K562 (cell line): ENCODE data around the gene STMP1. TPM values are rescaled to one million over a fixed set of nuclear protein-coding genes. Genes with fewer than 3 reads are reported as not detected.
"Not testable (repeated sequence)": the region's sequence is repeated elsewhere in the genome, so short reads cannot be mapped to it uniquely, and the experiment has no call there.

Source experiments
- ATAC-seq: fragments of 200-7000 bp; cut with Tn5 transposase; 3 replicates; pipeline ENCODE4 v1.9.1; 2020; ENCODE audit warnings: moderate library complexity
- BruUV-seq: library from RNA; stranded (reverse); fragments of 400-500 nt; replicated peaks from 2 replicates; lab custom pipeline; 2021; lab: Mats Ljungman, UMichigan
- CTCF ChIA-PET: fragments of 300-600 bp; formaldehyde crosslinking; extraction: SDS; loops from one replicate; lab custom pipeline; 2021; ENCODE audit warnings: low intra/inter-chr PET ratio; lab: Yijun Ruan, JAX
- POLR2A ChIA-PET: fragments of 300-600, 350-650 bp; sonication (Branson Sonifier 250); formaldehyde crosslinking; extraction: SDS; loops from one replicate; lab custom pipeline; 2021; ENCODE audit warnings: antibody characterized with exemption, inconsistent platforms; lab: Yijun Ruan, JAX
- DNase-seq, 4 experiments: peaks; one replicate each; pipeline versions ENCODE4 v3.0.0 to v3.0.0-alpha.2; 2011 to 2018; ENCODE audit warnings: low spot score in 3 of 4, mixed read lengths in 3 of 4; ENCODE audit errors: extremely low read depth in 1 of 4
- FAIRE-seq: peaks from 2 replicates; lab custom pipeline; 2011; peaks lifted over from hg19 to GRCh38; lab: Jason Lieb, UNC
- H2AFZ ChIP-seq: 2 replicates; pipeline ENCODE4 v1.6.0; 2011; ENCODE audit warnings: low read depth, low read length, control low read depth, inconsistent platforms
- H3K27ac ChIP-seq: fragments of 200-600 bp; 3 replicates; pipeline ENCODE4 v1.8.0; 2011; ENCODE audit warnings: low read depth, mild to moderate bottlenecking, control low read depth, inconsistent platforms, low read length, moderate library complexity, mixed read lengths; ENCODE audit errors: extremely low read depth
- H3K27me3 ChIP-seq, 2 experiments: fragments of 300-600 bp in 1 of 2; 2 replicates in 1 of 2; 3 replicates in 1 of 2; pipeline versions ENCODE4 v1.6.0 to v1.8.0; 2011; ENCODE audit warnings: inconsistent platforms in 2 of 2, low read length in 2 of 2, mild to moderate bottlenecking in 1 of 2, mixed read lengths in 1 of 2, moderate library complexity in 1 of 2; ENCODE audit not compliant: control insufficient read depth in 2 of 2, insufficient read depth in 2 of 2
- H3K36me3 ChIP-seq: fragments of 300-600 bp; 3 replicates; pipeline ENCODE4 v1.8.0; 2011; ENCODE audit warnings: mild to moderate bottlenecking, low read length, inconsistent platforms; ENCODE audit not compliant: control insufficient read depth, insufficient read depth
- H3K4me1 ChIP-seq, 2 experiments: fragments of 200-600 bp in 1 of 2; replicated peaks in 1 of 2; 2 replicates in 1 of 2; 3 replicates in 1 of 2; pipeline versions ENCODE4 v1.5.1 to v1.8.0; 2011; ENCODE audit warnings: inconsistent platforms in 2 of 2, low read length in 2 of 2, mild to moderate bottlenecking in 1 of 2, mixed read lengths in 1 of 2, moderate library complexity in 1 of 2; ENCODE audit not compliant: control insufficient read depth in 2 of 2, insufficient read depth in 2 of 2
- H3K4me2 ChIP-seq: 2 replicates; pipeline ENCODE4 v1.6.1; 2011; ENCODE audit warnings: low read length, control low read depth, inconsistent platforms, mixed read lengths; ENCODE audit not compliant: insufficient read depth
- H3K4me3 ChIP-seq: fragments of 200-600 bp; sonication (generic), shearing (Covaris generic); 2 replicates; pipeline ENCODE4 v1.5.1; 2016; ENCODE audit warnings: control low read depth, inconsistent platforms
- H3K79me2 ChIP-seq: fragments of 200-600 bp; 3 replicates; pipeline ENCODE4 v1.8.0; 2011; ENCODE audit warnings: low read length, inconsistent platforms; ENCODE audit not compliant: control insufficient read depth, insufficient read depth
- H3K9ac ChIP-seq, 2 experiments: 2 replicates each; pipeline versions ENCODE4 v1.6.0 to v1.6.1; 2011; ENCODE audit warnings: low read depth in 2 of 2, low read length in 2 of 2, control low read depth in 1 of 2, inconsistent platforms in 1 of 2, mild to moderate bottlenecking in 1 of 2, mixed read lengths in 1 of 2; ENCODE audit not compliant: insufficient read depth in 1 of 2
- H3K9me1 ChIP-seq: one replicate; pipeline ENCODE4 v1.6.0; 2011; ENCODE audit warnings: inconsistent platforms, mild to moderate bottlenecking, low read length, moderate library complexity; ENCODE audit not compliant: control insufficient read depth, insufficient read depth
- H3K9me3 ChIP-seq: replicated peaks from 2 replicates; pipeline ENCODE4 v1.5.1; 2011; ENCODE audit warnings: low read depth, low read length, inconsistent platforms; ENCODE audit not compliant: control insufficient read depth, insufficient read depth
- H4K20me1 ChIP-seq: replicated peaks from 2 replicates; pipeline ENCODE4 v1.6.1; 2011; ENCODE audit warnings: low read length, inconsistent platforms, mixed read lengths; ENCODE audit not compliant: control insufficient read depth, insufficient read depth
- LCOR ChIP-seq: sonication (generic); formaldehyde crosslinking; IDR thresholded peaks from 2 replicates; pipeline ENCODE4 v1.8.0; 2022; ENCODE audit warnings: mild to moderate bottlenecking, missing genetic modification reagents
- MAFK ChIP-seq: IDR thresholded peaks from 2 replicates; pipeline ENCODE4 v1.6.1; 2011; ENCODE audit warnings: low read length, improper control_type of control experiment
- SRSF1 ChIP-seq: fragments of 200-400 bp; formaldehyde crosslinking; IDR thresholded peaks from 2 replicates; pipeline ENCODE4 v1.6.1; 2017; ENCODE audit warnings: mild to moderate bottlenecking, low read depth, low read length, moderate library complexity
- THRAP3 ChIP-seq: fragments of 450-650 bp; IDR thresholded peaks from 2 replicates; pipeline ENCODE4 v1.6.1; 2016; ENCODE audit warnings: mild to moderate bottlenecking, inconsistent platforms, borderline replicate concordance
- WGBS: fragments of 100-300 bp; shearing (Covaris generic); methylation state at CpG from one replicate; pipeline ENCODE4 v1.1.6; 2016; ENCODE audit warnings: low coverage, mixed read lengths; ENCODE audit not compliant: insufficient coverage; ENCODE audit errors: missing lambda C conversion rate; 5-methylcytosine and 5-hydroxymethylcytosine counted together
- in situ Hi-C: fragments of 300-500 bp; cut with MboI; formaldehyde crosslinking; loops from 4 replicates; pipeline ENCODE4 v1.15.0; 2018; ENCODE audit warnings: inconsistent platforms, mixed read lengths
- intact Hi-C: fragments of 100-400 bp; cut with micrococcal nuclease; formaldehyde crosslinking; loops from 2 replicates; pipeline ENCODE4 v1.14.2; 2022
- polyA plus RNA-seq, 8 experiments: library from polyadenylated mRNA; depleted of rRNA in 4 of 8; stranded (reverse) in 5 of 8; unstranded in 3 of 8; fragments of >200 nt; fragmentation: Nextera tagmentation in 2 of 8; fragmentation: Illumina TruSeq in 1 of 8; extraction: Ambion mirVana in 2 of 8; extraction: Trizol in 1 of 8; gene quantifications; 2 replicates each; pipeline versions ENCODE4 v1.2.1 to v1.2.3, GENCODE V29; 2011 to 2014; ENCODE audit warnings: inconsistent platforms in 1 of 8, missing spikeins in 1 of 8
- total RNA-seq, 7 experiments: library from RNA; depleted of rRNA in 6 of 7; stranded (reverse); fragments of >200 nt in 6 of 7; fragmentation: Illumina TruSeq in 2 of 7; extraction: Trizol in 2 of 7; gene quantifications; 2 replicates each; pipeline versions ENCODE4 v1.2.1 to v1.2.3, GENCODE V29; 2011 to 2021; ENCODE audit warnings: low replicate concordance in 1 of 7
- TF ChIP-seq, protein P1 (sequence below): IDR thresholded peaks from 3 replicates; pipeline ENCODE4 v1.6.1; 2011; ENCODE audit warnings: borderline replicate concordance, mild to moderate bottlenecking; ENCODE audit not compliant: insufficient read length, insufficient read depth

The STMP1 gene
- total and polyA plus RNA-seq, 9 of the 15 experiments (the other 6 are each of a cell fraction or from before 2014, with no cell fraction given), result 10.6 to 249 (median 56.8) TPM

DNA sequence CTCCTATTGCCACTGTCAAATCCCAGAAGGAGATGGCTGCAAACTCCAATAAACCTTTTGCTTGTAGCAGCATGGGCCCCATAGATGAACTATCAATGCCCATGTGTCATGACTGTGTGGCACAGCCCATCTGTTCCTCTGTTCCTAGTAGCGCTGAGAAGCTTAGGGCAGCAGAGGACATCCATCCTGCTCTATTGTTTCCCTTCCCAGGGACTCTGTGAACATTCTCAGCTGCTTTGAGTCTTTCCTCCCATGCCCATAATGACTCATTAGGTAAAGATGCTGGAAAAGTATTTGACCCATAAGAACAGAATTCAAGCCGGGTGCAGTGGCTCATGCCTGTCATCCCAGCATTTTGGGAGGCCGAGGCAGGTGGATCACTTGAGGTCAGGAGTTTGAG lies 28.3 kb downstream of the STMP1 start (continued):
- no peak for TF ChIP-seq THRAP3
- no peak for TF ChIP-seq MAFK
- TF ChIP-seq LCOR, result no peak

DNA sequence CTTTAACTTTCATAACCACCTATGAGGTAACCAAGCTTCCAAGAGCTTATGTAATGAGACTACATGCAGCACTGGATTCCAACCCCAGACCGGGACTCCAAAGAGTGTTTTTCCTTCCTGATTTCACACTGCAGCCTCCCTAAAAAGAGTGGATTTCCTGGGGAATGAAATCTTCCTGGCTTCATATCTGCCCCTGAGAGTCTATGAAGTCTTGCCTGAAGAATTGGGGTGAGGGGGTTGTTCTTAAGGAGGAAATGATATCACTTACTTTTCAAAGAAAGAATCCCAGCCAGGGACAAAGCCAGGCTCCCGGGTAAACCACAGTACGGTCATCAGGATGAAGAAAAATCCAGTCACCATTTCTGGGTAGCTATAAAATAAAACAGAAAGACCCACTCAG lies 29.7 kb downstream of the STMP1 start:
- no TSS peak for BruUV-seq
- Histone ChIP-seq H3K27ac (no peak overlapping the region), H3K9me1 (no peaks in the 10 kb centered on the region), H3K9ac (no peak overlapping the region), H3K9me3 (no peaks in the 10 kb centered on the region), H3K79me2 (no peaks in the 10 kb centered on the region), H3K27me3 (peaks cover 0 to 11% of the 10 kb centered on the region in 2 experiments; a peak in 3 of 5 replicates), H3K4me1 (no peaks in the 10 kb centered on the region), H3K4me3 (no peak overlapping the region), H4K20me1 (no peaks in the 10 kb centered on the region), H3K4me2 (no peak overlapping the region), H2AFZ (no peak overlapping the region), H3K36me3 (no peaks in the 10 kb centered on the region; the same call in 2 of the 3 replicates)
- DNase-seq, result no peak
- ChIA-PET POLR2A (interaction anchor here (0.7 to 1.5 kb wide), 2 partner anchors 9 to 27 kb away, joined by 5 to 6 read pairs; no protein-coding TSS in a partner anchor), CTCF (interaction anchor here (0.5 kb wide), 1 partner anchor 17 kb away, joined by 3 read pairs; no protein-coding TSS in a partner anchor)
- TF ChIP-seq, protein P1, sequence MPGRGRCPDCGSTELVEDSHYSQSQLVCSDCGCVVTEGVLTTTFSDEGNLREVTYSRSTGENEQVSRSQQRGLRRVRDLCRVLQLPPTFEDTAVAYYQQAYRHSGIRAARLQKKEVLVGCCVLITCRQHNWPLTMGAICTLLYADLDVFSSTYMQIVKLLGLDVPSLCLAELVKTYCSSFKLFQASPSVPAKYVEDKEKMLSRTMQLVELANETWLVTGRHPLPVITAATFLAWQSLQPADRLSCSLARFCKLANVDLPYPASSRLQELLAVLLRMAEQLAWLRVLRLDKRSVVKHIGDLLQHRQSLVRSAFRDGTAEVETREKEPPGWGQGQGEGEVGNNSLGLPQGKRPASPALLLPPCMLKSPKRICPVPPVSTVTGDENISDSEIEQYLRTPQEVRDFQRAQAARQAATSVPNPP, result no peak
- no peak for TF ChIP-seq SRSF1
- no peak for FAIRE-seq
- no peak for ATAC-seq
- intact Hi-C loops (no loop called here), in situ Hi-C loops (no loop called here)
- 27% methylated on average over 3 of the region's 3 CpGs for WGBS

DNA sequence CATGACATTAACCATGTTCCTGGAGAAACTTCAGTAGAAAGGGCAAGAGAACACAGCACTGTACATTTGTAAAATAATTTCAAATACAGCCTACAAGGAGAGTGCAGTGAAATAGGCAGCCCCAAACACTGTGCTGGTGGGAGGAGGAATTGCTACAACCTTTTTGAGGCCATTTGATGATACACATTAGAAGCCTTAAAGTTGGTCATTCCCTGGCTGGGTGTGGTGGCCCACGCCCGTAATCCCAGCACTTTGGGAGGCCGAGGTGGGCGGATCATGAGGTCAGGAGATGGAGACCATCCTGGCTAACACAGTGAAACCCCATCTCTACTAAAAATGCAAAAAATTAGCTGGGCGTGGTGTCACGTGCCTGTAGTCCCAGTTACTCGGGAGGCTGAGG lies 30.3 kb downstream of the STMP1 start:
- POLR2A ChIA-PET, result interaction anchor here (1.5 kb wide), 1 partner anchor 8 kb away, joined by 6 read pairs; no protein-coding TSS in a partner anchor

More for the DNA sequence above, 30.3 kb downstream of the STMP1 start:
- intact Hi-C loops, H3K9me3 ChIP-seq, in situ Hi-C loops, BruUV-seq, H2AFZ ChIP-seq, H3K27ac ChIP-seq, H3K9ac ChIP-seq, FAIRE-seq, H3K79me2 ChIP-seq, H3K4me1 ChIP-seq, H3K9me1 ChIP-seq, H3K4me2 ChIP-seq, ATAC-seq, H3K4me3 ChIP-seq, H4K20me1 ChIP-seq, H3K36me3 ChIP-seq, DNase-seq: not testable (repeated sequence)
- WGBS, result 13% methylated on average over 7 of the region's 7 CpGs
- CTCF ChIA-PET, result interaction anchor here (0.5 kb wide), 1 partner anchor 18 kb away, joined by 3 read pairs; no protein-coding TSS in a partner anchor
- H3K27me3 ChIP-seq, result peaks cover 0 to 16% of the 10 kb centered on the region in 2 experiments; a peak in 3 of 5 replicates
